ENCODE results near the gene PLXNA3. TPM values are rescaled to one million over a fixed set of nuclear protein-coding genes. Genes with fewer than 3 reads are reported as not detected.

PLXNA3 gene
- total RNA-seq, 1 donor from 2014 or later, result 135 TPM

DNA sequence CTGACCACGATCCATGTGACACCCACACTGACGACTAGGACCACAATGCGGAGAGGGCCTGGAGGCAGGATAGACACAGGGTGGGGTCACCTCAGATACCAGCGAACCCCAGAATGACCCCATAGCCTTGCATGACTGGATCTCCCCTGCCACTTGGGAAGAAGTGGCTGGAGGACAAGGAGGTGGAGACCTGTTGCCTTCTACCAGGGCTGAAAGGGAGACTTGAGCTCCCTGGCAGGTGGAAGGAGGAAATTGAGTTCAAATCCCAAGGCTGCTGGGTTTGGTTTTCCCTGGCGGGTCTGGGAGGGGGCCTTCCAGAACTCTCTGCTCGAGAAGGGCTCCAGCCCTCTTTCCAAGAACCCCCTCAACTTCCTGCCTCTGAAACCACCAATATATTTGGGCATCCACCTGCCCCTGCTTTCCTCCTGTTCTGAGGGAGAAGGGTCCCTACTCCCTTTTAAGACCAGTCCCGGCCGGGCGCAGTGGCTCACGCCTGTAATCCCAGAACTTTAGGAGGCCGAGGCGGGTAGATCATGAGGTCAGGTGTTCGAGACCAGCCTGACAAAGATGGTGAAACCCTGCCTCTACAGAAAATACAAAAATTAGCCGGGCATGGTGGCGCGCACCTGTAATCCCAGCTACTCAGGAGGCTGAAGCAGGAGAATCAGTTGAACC is 54.9 kb downstream of the PLXNA3 start:
- H3K36me3 Mint-ChIP-seq (ENCODE audit: insufficient read depth), result peaks cover 9% of the 10 kb centered on the region
- H3K27ac Mint-ChIP-seq, result no peak overlapping the region
- peaks cover 23% of the 10 kb centered on the region for H3K9me3 Mint-ChIP-seq (ENCODE audit: low read depth)
- TF ChIP-seq, protein P1, sequence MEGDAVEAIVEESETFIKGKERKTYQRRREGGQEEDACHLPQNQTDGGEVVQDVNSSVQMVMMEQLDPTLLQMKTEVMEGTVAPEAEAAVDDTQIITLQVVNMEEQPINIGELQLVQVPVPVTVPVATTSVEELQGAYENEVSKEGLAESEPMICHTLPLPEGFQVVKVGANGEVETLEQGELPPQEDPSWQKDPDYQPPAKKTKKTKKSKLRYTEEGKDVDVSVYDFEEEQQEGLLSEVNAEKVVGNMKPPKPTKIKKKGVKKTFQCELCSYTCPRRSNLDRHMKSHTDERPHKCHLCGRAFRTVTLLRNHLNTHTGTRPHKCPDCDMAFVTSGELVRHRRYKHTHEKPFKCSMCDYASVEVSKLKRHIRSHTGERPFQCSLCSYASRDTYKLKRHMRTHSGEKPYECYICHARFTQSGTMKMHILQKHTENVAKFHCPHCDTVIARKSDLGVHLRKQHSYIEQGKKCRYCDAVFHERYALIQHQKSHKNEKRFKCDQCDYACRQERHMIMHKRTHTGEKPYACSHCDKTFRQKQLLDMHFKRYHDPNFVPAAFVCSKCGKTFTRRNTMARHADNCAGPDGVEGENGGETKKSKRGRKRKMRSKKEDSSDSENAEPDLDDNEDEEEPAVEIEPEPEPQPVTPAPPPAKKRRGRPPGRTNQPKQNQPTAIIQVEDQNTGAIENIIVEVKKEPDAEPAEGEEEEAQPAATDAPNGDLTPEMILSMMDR (IDR thresholded peaks at IDR 0.05; ENCODE audit: unreplicated experiment), result no peak
- H3K27me3 Mint-ChIP-seq, result no peaks in the 10 kb centered on the region
- no peak for DNase-seq (ENCODE audit: low spot score, unreplicated experiment)
- peaks cover 11% of the 10 kb centered on the region for H3K4me1 Mint-ChIP-seq (ENCODE audit: low read depth)
- no peak overlapping the region for H3K4me3 Mint-ChIP-seq (ENCODE audit: low read depth)

DNA sequence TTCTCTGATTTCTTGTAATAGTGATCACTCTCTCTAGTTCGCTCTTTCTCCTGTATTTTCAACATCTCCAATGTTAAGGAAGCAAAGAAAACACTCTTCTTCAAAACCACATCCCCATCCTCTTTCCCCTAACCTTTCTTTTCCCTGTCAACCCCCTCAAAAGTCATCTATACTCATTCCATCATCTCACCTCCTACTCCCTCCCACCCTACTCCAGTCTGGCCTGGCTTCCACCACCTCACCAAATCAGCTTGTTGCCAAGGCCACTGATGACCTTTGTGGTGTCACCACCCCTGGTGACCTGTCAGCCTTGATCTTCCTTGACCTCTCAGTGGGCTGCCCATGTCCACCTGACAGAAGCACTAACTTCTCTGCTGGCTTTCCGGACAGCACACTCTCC is 55.6 kb downstream of the PLXNA3 start:
- no peak for DNase-seq (ENCODE audit: low spot score, unreplicated experiment)

DNA sequence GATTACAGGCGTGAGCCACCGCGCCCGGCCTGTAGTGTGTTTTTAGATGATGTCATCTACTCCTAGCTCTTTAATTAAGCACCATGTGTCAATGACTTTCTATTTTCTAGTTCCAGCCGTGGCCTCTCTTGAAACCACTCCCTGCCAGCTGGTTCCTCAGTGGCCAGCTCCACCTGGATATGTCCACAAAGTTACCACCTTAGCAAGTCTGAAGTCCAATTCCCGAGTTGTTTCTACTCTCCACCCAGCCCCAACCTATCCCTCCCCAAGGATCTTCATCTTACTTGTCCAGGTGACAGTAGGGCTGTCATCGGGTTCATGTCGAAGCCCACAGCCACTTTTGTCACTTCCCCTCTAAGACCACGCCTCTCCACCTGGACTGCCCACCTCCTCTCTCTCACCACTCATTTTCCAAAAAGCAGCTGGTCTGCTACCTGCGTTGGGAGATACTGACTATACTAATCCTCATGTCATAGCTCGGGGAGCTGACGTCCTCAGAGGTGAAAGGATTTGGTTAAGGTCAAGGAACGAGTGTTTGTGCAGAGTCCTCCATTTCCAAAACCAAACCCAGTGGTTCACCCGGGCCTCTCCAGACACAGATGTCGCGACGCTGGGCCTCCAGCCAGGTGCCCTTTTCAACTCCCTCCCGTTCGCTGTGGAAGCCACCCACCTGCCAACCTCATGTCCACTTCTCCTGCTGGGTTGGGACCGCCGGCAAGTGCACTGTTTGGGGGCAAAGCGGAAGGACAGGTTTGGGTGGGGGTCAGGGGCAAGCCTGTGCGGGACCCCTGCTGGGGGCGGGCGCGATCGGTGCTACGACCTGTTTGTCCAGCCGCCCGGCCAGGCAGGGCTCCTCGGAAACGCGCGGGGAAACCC is 57.2 kb downstream of the PLXNA3 start:
- Mint-ChIP-seq H3K36me3 (ENCODE audit: insufficient read depth) (peaks cover 4% of the 10 kb centered on the region), H3K4me3 (ENCODE audit: low read depth) (peak overlapping the region; percentile 74), H3K9me3 (ENCODE audit: low read depth) (peaks cover 11% of the 10 kb centered on the region), H3K27me3 (no peaks in the 10 kb centered on the region), H3K4me1 (ENCODE audit: low read depth) (peaks cover 13% of the 10 kb centered on the region), H3K27ac (peak overlapping the region; percentile 56)
- TF ChIP-seq, protein P1 (IDR thresholded peaks at IDR 0.05; ENCODE audit: unreplicated experiment), result no peak
- no peak for DNase-seq (ENCODE audit: low spot score, unreplicated experiment)

More for the DNA sequence above, 55.6 kb downstream of the PLXNA3 start:
- H3K4me3 Mint-ChIP-seq (ENCODE audit: low read depth), result no peak overlapping the region
- TF ChIP-seq, protein P1 (IDR thresholded peaks at IDR 0.05; ENCODE audit: unreplicated experiment), result no peak
- peaks cover 20% of the 10 kb centered on the region for H3K9me3 Mint-ChIP-seq (ENCODE audit: low read depth)
- H3K36me3 Mint-ChIP-seq (ENCODE audit: insufficient read depth), result peaks cover 9% of the 10 kb centered on the region
- H3K27ac Mint-ChIP-seq, result no peak overlapping the region
- no peaks in the 10 kb centered on the region for H3K27me3 Mint-ChIP-seq
- peaks cover 13% of the 10 kb centered on the region for H3K4me1 Mint-ChIP-seq (ENCODE audit: low read depth)

DNA sequence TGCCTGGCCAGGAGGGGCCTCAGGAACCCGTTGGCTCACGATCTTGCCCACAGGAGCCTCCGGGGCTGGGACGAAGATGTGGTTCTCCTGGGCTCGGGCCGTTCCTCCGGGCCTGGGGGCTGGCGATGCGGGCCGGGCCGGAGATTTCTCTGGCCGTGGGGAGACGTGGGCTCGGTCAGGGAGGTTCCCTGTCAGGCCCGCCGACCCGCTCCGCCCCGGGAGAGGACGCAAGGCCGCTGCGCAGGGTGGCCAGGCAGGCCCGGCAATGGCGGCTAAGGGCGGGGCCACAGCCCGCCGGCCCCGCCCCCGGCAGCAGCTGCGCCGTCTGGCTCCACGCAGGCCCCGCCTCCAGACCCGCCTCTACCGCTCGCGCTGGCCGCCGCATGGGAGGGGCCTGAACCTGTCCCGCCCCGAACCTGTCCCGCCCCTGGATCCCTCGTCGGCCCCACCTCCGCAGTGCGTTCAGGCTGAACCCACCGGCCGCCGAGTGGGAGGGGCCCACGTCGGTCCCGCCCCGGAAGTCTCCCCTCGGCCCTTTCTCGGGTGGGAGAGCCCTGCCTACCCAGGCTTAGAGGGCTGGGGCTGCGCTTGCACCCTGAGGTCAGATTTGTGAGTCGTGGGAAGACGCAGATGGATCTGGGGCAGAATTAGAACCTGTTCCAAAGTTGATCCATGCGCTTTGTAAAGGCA is 58.0 kb downstream of the PLXNA3 start, which contains the start of gene FAM3A:
TSS of gene FAM3A (minus strand) at position 267 of the 690 bp plus-strand sequence. CDS start 460 bp downstream, outside the sequence.
- H3K36me3 Mint-ChIP-seq (ENCODE audit: insufficient read depth), result peaks cover 3% of the 10 kb centered on the region
- DNase-seq (ENCODE audit: low spot score, unreplicated experiment), result peak; percentile 86
- peaks cover 13% of the 10 kb centered on the region for H3K4me1 Mint-ChIP-seq (ENCODE audit: low read depth)
- H3K27ac Mint-ChIP-seq, result peak within 1 kb of the TSS; percentile 98
- peaks cover 11% of the 10 kb centered on the region for H3K9me3 Mint-ChIP-seq (ENCODE audit: low read depth)
- no peaks in the 10 kb centered on the region for H3K27me3 Mint-ChIP-seq
- TF ChIP-seq, protein P1 (IDR thresholded peaks at IDR 0.05; ENCODE audit: unreplicated experiment), result no peak
- peak within 1 kb of the TSS; percentile 74 for H3K4me3 Mint-ChIP-seq (ENCODE audit: low read depth)

DNA sequence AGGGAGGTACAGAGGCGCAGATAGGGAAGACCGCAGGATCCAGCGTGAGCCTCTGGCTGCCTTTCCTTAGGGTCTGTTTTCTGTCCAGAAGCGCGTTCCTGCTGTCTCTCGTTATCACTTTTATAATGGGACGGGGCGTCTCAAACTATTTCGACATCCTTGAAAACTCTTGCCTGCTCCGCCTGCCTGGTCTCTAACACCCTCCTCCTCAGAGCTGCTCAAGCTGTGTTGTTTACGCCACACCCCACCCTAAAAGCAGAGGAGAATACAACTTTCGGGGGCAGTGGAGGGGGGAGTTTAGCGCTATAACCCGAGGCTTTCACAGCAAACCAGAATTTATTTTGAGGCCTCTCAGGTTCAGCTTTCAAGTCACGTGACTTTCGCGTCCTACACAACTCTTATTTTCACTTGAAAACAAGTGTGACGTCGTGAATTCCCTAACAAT is 58.6 kb downstream of the PLXNA3 start:
- H3K36me3 Mint-ChIP-seq (ENCODE audit: insufficient read depth), result peaks cover 2% of the 10 kb centered on the region
- no peaks in the 10 kb centered on the region for H3K27me3 Mint-ChIP-seq
- TF ChIP-seq, protein P1 (IDR thresholded peaks at IDR 0.05; ENCODE audit: unreplicated experiment), result no peak
- DNase-seq (ENCODE audit: low spot score, unreplicated experiment), result no peak
- peaks cover 13% of the 10 kb centered on the region for H3K4me1 Mint-ChIP-seq (ENCODE audit: low read depth)
- H3K9me3 Mint-ChIP-seq (ENCODE audit: low read depth), result peaks cover 11% of the 10 kb centered on the region
- H3K4me3 Mint-ChIP-seq (ENCODE audit: low read depth), result peak overlapping the region; percentile 72
- peak overlapping the region; percentile 98 for H3K27ac Mint-ChIP-seq
